Cerebellar nuclear complex (tissue), 1 donor: Measurements from ENCODE around the gene ISLR.

Source experiments
- DNase-seq, 2 experiments: peaks; one replicate each; lab custom pipeline; 2025; lab: John Stamatoyannopoulos, UW

ISLR gene

GRCh38 chr15:74173380-74174218, at the start of gene ISLR:
ISLR (plus strand) TSS chr15:74173710; CDS start chr15:74174859, 1,149 bp downstream.
- DNase-seq: no peak

- DNase-seq: no peak
Observed at GRCh38 chr15:74124196-74124595, 49.3 kb upstream of the ISLR start.

DNA sequence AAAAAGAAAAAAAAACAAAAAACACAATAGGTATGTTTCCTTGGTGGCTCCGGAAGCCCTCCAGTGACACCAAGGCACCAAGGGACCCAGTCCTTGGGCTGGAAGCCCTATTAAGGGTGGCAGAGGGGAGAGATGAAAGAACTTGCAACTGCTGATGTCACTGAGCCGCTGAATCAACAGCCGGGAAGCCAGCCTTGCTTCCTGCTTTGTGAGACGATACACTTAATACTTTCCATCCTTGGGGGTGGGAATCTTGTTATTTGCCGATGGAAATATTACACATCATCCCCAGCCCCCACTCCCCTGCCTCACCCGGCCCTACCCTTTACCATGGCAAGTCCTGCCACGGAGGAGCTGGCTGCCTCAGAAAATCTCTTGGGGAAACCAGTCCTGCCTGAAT, 48.8 kb upstream of the ISLR start:
- no peak for DNase-seq

DNA sequence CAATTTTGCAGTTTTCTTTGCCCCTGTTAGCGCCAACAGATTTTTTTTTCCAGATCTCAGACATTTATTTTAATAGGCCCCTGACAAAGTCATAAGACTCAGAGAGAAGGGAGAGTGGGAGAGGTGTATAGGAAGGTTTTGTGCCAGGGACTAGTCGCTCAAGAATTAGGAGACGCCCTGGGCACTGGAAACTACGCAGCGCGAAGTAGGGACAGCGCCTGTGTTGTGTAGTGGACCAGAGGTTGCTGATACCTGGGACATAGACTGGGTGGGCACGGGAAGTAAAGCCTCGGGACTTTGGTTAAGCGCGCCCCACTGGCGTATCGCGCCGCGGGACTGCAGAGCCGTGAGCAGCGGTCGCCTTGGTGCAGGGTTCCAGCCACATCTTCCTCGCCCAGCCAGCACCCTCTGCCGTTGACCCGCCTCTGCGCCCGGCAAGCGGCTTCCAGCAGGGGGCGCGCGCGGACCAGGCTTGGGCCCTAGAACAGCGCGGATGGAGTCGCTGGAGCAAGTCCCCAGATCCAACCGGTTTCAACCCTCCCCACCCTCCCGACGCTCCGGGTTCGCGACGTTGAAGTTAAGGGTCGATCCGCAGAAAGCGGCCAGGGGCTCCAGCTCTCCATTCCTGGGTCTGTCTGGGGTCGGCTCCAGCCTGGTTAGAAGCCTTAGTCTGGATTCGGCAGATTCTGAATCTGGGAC, 46.1 kb upstream of the ISLR start:
- peak; percentile 1 to 25 for DNase-seq

GRCh38 chr15:74127954-74128784, 45.3 kb upstream of the ISLR start:
- no peak for DNase-seq

DNA sequence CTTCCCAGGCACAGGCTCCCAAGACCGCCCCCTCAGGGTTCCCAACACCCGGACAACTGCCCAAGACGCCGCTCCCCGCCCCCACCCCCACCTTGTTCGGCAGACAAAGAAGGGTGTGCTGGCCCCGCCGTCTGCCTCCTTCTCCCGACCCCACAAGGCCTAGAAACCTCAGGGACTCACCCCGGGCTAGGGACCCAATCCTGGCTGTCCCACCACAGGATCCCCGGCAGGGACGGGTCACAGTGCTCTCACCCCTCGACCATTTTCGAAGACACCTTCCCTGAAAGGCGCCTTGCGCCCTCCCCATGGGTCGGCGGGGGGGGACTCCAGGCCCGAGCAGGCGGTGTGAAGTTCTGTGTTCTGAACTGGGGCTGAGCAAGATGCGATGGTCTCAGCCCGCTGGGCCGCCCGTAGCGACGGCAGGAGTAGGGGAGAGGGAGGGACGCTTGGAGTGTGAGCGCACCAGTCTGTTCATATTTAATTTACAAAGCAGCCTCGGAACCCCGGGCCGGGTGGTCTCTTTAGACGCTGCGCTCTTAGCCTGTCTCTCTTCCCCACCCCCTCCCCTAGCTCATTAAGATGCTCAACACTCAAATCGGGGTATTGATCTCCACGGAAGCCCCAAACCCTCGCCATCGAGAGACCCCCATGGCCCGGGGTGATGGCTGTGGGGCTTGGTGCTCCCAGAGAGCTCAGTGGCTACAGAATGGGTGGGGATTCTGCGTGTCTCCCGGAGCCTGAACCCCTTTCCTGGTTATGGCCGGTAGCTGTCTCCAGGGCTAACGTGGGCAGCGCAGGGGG, 44.5 kb upstream of the ISLR start:
- no peak for DNase-seq

DNA sequence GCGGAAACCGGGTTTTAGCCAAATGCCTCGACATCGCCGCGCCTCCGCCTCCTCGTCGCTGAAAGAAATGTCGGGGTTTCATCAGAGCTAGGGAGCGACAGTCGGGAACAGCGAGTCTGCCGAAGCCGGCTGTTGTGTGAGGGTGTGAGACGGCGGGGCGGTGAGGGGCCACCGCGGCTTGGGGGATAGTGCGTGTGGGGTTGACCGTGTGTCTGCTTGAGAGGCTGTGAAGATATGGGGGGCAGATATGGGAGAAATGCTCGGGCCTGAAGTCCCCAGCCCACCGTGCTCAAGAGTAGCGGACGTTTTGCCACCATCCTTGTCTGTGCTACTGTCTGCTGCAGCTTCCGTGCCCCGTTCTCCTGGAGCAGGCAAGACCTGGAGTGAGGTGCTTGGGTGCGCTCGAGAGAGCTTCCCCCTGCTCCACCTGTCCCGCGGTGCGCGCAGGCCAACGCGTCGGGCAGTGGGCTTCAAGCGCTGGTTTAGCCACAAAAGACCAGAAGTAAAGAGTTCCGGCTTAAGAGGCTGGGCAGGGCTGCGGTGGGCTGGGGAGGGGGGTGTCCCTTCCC, 43.8 kb upstream of the ISLR start:
- DNase-seq: no peak

DNA sequence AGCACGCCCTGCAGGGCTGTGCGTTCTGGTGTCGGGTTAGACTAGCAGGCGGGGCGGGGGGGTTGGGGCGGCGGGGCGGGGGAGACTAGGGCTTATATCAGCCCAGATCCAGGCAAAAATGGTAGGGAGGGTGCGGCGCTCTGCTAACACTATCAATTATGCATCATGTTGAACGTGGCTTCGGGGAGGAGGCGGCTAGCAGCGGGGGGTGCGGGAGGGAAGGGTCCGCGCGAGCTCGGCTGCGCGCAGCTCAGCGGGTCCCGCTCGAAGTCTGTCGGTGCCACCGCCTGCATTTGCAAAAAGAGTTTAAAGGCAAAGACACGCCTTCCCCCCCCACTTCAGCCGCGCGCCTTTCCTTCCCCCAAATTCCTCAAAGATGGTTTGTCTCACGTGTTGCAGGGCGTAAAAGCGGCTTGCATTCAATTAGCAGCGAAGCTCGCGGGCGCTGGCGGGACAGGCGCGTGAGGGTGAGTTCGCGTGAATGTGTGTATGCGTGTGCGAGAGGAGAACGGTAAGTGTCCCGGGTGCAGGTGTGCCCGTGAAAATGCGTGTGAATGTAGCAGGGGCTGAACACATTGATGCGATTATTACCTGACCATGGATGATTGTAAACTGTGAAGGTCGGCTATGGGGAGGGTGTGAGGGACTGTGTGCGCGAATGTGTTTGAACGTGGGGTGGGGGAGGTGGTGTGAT, 43.2 kb upstream of the ISLR start, which contains the start of gene ISLR2:
ISLR2 (plus strand) TSS at position 432 of the 694 bp plus-strand sequence. CDS start 2,169 bp downstream, outside the sequence.
- no peak for DNase-seq

GRCh38 chr15:74130849-74131627, 42.5 kb upstream of the ISLR start:
- no peak for DNase-seq

GRCh38 chr15:74131628-74132413, 41.7 kb upstream of the ISLR start:
- DNase-seq: no peak

GRCh38 chr15:74132681-74133651, 40.5 kb upstream of the ISLR start:
- no peak for DNase-seq

- DNase-seq: no peak
Observed at GRCh38 chr15:74133694-74134386, 39.7 kb upstream of the ISLR start.

DNA sequence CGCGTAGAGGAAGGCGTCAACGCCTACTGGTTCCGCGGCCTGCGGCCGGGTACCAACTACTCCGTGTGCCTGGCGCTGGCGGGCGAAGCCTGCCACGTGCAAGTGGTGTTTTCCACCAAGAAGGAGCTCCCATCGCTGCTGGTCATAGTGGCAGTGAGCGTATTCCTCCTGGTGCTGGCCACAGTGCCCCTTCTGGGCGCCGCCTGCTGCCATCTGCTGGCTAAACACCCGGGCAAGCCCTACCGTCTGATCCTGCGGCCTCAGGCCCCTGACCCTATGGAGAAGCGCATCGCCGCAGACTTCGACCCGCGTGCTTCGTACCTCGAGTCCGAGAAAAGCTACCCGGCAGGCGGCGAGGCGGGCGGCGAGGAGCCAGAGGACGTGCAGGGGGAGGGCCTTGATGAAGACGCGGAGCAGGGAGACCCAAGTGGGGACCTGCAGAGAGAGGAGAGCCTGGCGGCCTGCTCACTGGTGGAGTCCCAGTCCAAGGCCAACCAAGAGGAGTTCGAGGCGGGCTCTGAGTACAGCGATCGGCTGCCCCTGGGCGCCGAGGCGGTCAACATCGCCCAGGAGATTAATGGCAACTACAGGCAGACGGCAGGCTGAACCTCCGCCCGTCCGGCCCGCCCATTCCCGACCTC, 39.0 kb upstream of the ISLR start:
- no peak for DNase-seq

GRCh38 chr15:74135041-74135565, 38.4 kb upstream of the ISLR start:
- DNase-seq: no peak

- DNase-seq: no peak
Observed at GRCh38 chr15:74136540-74136813, 37.0 kb upstream of the ISLR start.

GRCh38 chr15:74136814-74137536, 36.5 kb upstream of the ISLR start:
- no peak for DNase-seq
